GM23248 (cell line): ENCODE results near the gene PNPLA8. TPM values are rescaled to one million over a fixed set of nuclear protein-coding genes. Genes with fewer than 3 reads are reported as not detected.

Source experiments
- DNase-seq: peaks from one replicate; pipeline ENCODE4 v3.0.0-alpha.2; 2015
- H2AFZ ChIP-seq: fragments of 200-600 bp; sonication (generic); 2 replicates; pipeline ENCODE4 v1.6.1; 2016; ENCODE audit warnings: antibody characterized with exemption
- H3F3A ChIP-seq: fragments of 200-600 bp; sonication (generic); 2 replicates; pipeline ENCODE4 v1.6.1; 2016; ENCODE audit warnings: mild to moderate bottlenecking, antibody characterized with exemption, mixed run types; ENCODE audit not compliant: insufficient read depth
- H3K27ac ChIP-seq: fragments of 200-600 bp; sonication (generic); 2 replicates; pipeline ENCODE4 v1.5.1; 2016; ENCODE audit warnings: mild to moderate bottlenecking
- H3K27me3 ChIP-seq: fragments of 200-600 bp; sonication (generic); replicated peaks from 2 replicates; pipeline ENCODE4 v1.6.1; 2016; ENCODE audit warnings: mild to moderate bottlenecking; ENCODE audit not compliant: insufficient read depth
- H3K36me3 ChIP-seq: fragments of 200-600 bp; sonication (generic); 2 replicates; pipeline ENCODE4 v1.6.1; 2016; ENCODE audit warnings: low read depth, mild to moderate bottlenecking
- H3K4me1 ChIP-seq: fragments of 200-600 bp; sonication (generic); 2 replicates; pipeline ENCODE4 v1.6.1; 2016; ENCODE audit warnings: mild to moderate bottlenecking; ENCODE audit not compliant: insufficient read depth
- H3K4me2 ChIP-seq: fragments of 200-600 bp; sonication (generic); one replicate; pipeline ENCODE4 v1.6.1; 2016; ENCODE audit warnings: mild to moderate bottlenecking; ENCODE audit not compliant: unreplicated experiment
- H3K4me3 ChIP-seq: fragments of 200-600 bp; sonication (generic); 2 replicates; pipeline ENCODE4 v1.5.1; 2016; ENCODE audit warnings: mild to moderate bottlenecking
- H3K79me2 ChIP-seq: fragments of 200-600 bp; sonication (generic); 2 replicates; pipeline ENCODE4 v1.6.1; 2016; ENCODE audit warnings: mild to moderate bottlenecking; ENCODE audit not compliant: insufficient read depth
- H3K9ac ChIP-seq: fragments of 200-600 bp; sonication (generic); 2 replicates; pipeline ENCODE4 v1.6.1; 2016; ENCODE audit warnings: mild to moderate bottlenecking
- H3K9me2 ChIP-seq: fragments of 200-600 bp; sonication (generic); 2 replicates; pipeline ENCODE4 v1.6.1; 2016; ENCODE audit warnings: mixed run types, mild to moderate bottlenecking, moderate library complexity; ENCODE audit not compliant: insufficient read depth
- H3K9me3 ChIP-seq: fragments of 200-600 bp; sonication (generic); one replicate; pipeline ENCODE4 v1.6.1; 2017; ENCODE audit warnings: low read depth
- H4K20me1 ChIP-seq: fragments of 200-600 bp; sonication (generic); 2 replicates; pipeline ENCODE4 v1.6.0; 2016; ENCODE audit not compliant: insufficient read depth
- EZH2 ChIP-seq: fragments of 200-600 bp; sonication (generic); IDR thresholded peaks from 2 replicates; pipeline ENCODE4 v1.6.1; 2018; ENCODE audit warnings: antibody characterized with exemption, mild to moderate bottlenecking; ENCODE audit not compliant: insufficient read depth, poor library complexity, severe bottlenecking
- EZH2phosphoT487 ChIP-seq: fragments of 200-600 bp; sonication (generic); IDR thresholded peaks from 2 replicates; pipeline ENCODE4 v1.6.1; 2018; ENCODE audit warnings: antibody characterized with exemption, moderate library complexity, mild to moderate bottlenecking, low read depth; ENCODE audit not compliant: insufficient read depth
- WGBS, 2 experiments: methylation state at CpG; one replicate each; pipeline ENCODE4 v1.1.6; 2015 to 2017; ENCODE audit warnings: low lambda C conversion rate in 2 of 2, low coverage in 1 of 2; ENCODE audit errors: missing lambda C conversion rate in 2 of 2; 5-methylcytosine and 5-hydroxymethylcytosine counted together
- in situ Hi-C: fragments of 300-500 bp; cut with MboI; formaldehyde crosslinking; loops from 2 replicates; pipeline ENCODE4 v1.15.0; 2020
- polyA plus RNA-seq: library from polyadenylated mRNA; unstranded; fragments of >200 nt; fragmentation: Nextera tagmentation; extraction: Ambion mirVana; gene quantifications from 2 replicates; pipeline ENCODE4 v1.2.1, GENCODE V29; 2016
- total RNA-seq: library from RNA; depleted of rRNA; stranded (reverse); fragments of >200 nt; shearing (Covaris generic); gene quantifications from 2 replicates; pipeline ENCODE4 v1.2.3, GENCODE V29; 2014

PNPLA8 gene
- total and polyA plus RNA-seq, 2 experiments from 2014 or later = 29.1 to 33.4 TPM

GRCh38 chr7:108569381-108570145 is 43.6 kb upstream of the PNPLA8 start, which contains the start of the genes DNAJB9 and THAP5:
Gene DNAJB9, plus strand, starts transcription at chr7:108569874. Its CDS starts 1,853 bp downstream, at chr7:108571727.
Gene THAP5, minus strand, starts transcription at chr7:108569706. Its CDS starts 137 bp downstream, at chr7:108569569.
- Histone ChIP-seq H3K4me3 (peak within 1 kb of the TSS; percentile 90), H3K27ac (peak within 1 kb of the TSS; percentile 96), H4K20me1 (no peaks in the 10 kb centered on the region), H3K4me2 (peak within 1 kb of the TSS; percentile 98), H3K4me1 (peaks cover 31% of the 10 kb centered on the region), H3K9me2 (no peaks in the 10 kb centered on the region), H3K79me2 (peaks cover 90% of the 10 kb centered on the region), H3K36me3 (peaks cover 21% of the 10 kb centered on the region), H2AFZ (peak within 1 kb of the TSS; percentile 79), H3K27me3 (no peaks in the 10 kb centered on the region), H3F3A (no peaks in the 10 kb centered on the region; the same call in 1 of the 2 replicates), H3K9me3 (no peaks in the 10 kb centered on the region), H3K9ac (peak within 1 kb of the TSS; percentile 96)
- peak; percentile 100 for DNase-seq
- no peak for TF ChIP-seq EZH2phosphoT487
- TF ChIP-seq EZH2 = no peak
- in situ Hi-C loops = no loop called here
- 1% methylated on average over 59 to 62 of the region's 65 CpGs for WGBS, 2 experiments

GRCh38 chr7:108568801-108569380 is 43.0 kb upstream of the PNPLA8 start:
- no peak for TF ChIP-seq EZH2phosphoT487
- TF ChIP-seq EZH2 = no peak
- Histone ChIP-seq H4K20me1 (no peaks in the 10 kb centered on the region), H3K4me2 (peak overlapping the region; percentile 95), H3K4me3 (peak overlapping the region; percentile 90), H3K4me1 (peaks cover 31% of the 10 kb centered on the region), H3K9me3 (no peaks in the 10 kb centered on the region), H3K36me3 (peaks cover 16% of the 10 kb centered on the region), H3K9me2 (no peaks in the 10 kb centered on the region), H3K9ac (peak overlapping the region; percentile 96), H3K79me2 (peaks cover 93% of the 10 kb centered on the region), H2AFZ (peak overlapping the region; percentile 77), H3K27me3 (no peaks in the 10 kb centered on the region), H3K27ac (peak overlapping the region; percentile 96), H3F3A (no peaks in the 10 kb centered on the region; the same call in 1 of the 2 replicates)
- DNase-seq = peak; percentile 6
- in situ Hi-C loops = no loop called here
- WGBS, 2 experiments = 9 to 12% methylated on average over 24 of the region's 24 CpGs

DNA sequence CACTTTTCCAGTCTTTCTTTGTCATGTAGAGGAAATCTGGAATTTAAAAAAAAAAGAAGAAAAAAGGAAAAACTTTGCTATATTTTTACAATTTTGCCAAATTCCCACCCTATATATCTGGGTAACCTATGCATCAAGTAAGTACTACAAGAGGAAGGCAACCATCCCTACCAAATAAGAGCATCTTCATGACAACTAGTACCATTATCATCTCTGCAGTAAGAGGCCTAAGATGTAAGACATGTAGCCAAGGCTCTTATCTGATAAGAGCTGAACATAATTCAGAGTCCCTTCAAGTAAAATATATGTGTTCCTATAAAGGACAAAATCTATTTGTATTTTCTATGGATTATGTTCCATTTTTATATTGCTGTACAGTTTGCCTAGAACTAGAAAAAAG is 40.1 kb upstream of the PNPLA8 start:
- Histone ChIP-seq H3K4me1 (peaks cover 39% of the 10 kb centered on the region), H3K9me2 (no peaks in the 10 kb centered on the region), H3K27ac (no peak overlapping the region), H4K20me1 (no peaks in the 10 kb centered on the region), H3K36me3 (no peaks in the 10 kb centered on the region), H3K79me2 (peaks cover 80% of the 10 kb centered on the region), H3K4me2 (no peak overlapping the region), H3K27me3 (no peaks in the 10 kb centered on the region), H3K9ac (no peak overlapping the region), H2AFZ (no peak overlapping the region), H3K9me3 (no peaks in the 10 kb centered on the region), H3K4me3 (no peak overlapping the region), H3F3A (peaks cover 6% of the 10 kb centered on the region; the same call in 1 of the 2 replicates)
- DNase-seq = no peak
- in situ Hi-C loops = no loop called here
- TF ChIP-seq EZH2phosphoT487 = no peak
- no peak for TF ChIP-seq EZH2

GRCh38 chr7:108561047-108561619 is 35.2 kb upstream of the PNPLA8 start:
- Histone ChIP-seq H3K9ac (no peak overlapping the region), H3K4me3 (no peak overlapping the region), H3K4me1 (peaks cover 18% of the 10 kb centered on the region), H3K9me3 (no peaks in the 10 kb centered on the region), H3K9me2 (no peaks in the 10 kb centered on the region), H3F3A (0 out of 2 replicates have a peak, but pooled peaks cover 6% of the 10 kb centered on the region), H3K4me2 (no peak overlapping the region), H3K79me2 (peaks cover 42% of the 10 kb centered on the region), H3K36me3 (no peaks in the 10 kb centered on the region), H3K27ac (no peak overlapping the region), H4K20me1 (no peaks in the 10 kb centered on the region), H2AFZ (no peak overlapping the region), H3K27me3 (no peaks in the 10 kb centered on the region)
- 92 to 97% methylated on average over 4 of the region's 4 CpGs for WGBS, 2 experiments
- TF ChIP-seq EZH2phosphoT487 (no peak), EZH2 (no peak)
- in situ Hi-C loops = no loop called here
- DNase-seq = peak; percentile 45
